SJCRH30 (cell line): ENCODE data around the gene SDCBP2. TPM values are rescaled to one million over a fixed set of nuclear protein-coding genes. Genes with fewer than 3 reads are reported as not detected.
A peak's percentile ranks its signal among the peaks of the same experiment; 100 is the strongest.

Experiments
- DNase-seq, 2 experiments: peaks; one replicate each; pipeline ENCODE4 v3.0.0-alpha.2; 2015 to 2020
- H3K27ac ChIP-seq: fragments of 250-450 bp; sonication (Bioruptor Pico); 2 replicates; pipeline ENCODE4 v1.5.1; 2020; ENCODE audit warnings: mild to moderate bottlenecking, moderate library complexity
- H3K27me3 ChIP-seq: fragments of 250-450 bp; sonication (Bioruptor Pico); 2 replicates; pipeline ENCODE4 v1.5.1; 2020; ENCODE audit warnings: mild to moderate bottlenecking, moderate library complexity
- H3K36me3 ChIP-seq: fragments of 250-450 bp; sonication (Bioruptor Pico); 2 replicates; pipeline ENCODE4 v1.5.1; 2020; ENCODE audit warnings: mild to moderate bottlenecking, moderate library complexity
- H3K4me1 ChIP-seq: fragments of 250-450 bp; sonication (Bioruptor Pico); 2 replicates; pipeline ENCODE4 v1.5.1; 2020; ENCODE audit warnings: mild to moderate bottlenecking, moderate library complexity
- H3K4me3 ChIP-seq: fragments of 250-450 bp; sonication (Bioruptor Pico); 2 replicates; pipeline ENCODE4 v1.5.1; 2020; ENCODE audit warnings: mild to moderate bottlenecking, moderate library complexity
- H3K9me3 ChIP-seq: fragments of 250-450 bp; sonication (Bioruptor Pico); replicated peaks from 2 replicates; pipeline ENCODE4 v1.5.1; 2020; ENCODE audit warnings: mild to moderate bottlenecking, moderate library complexity
- total RNA-seq: library from RNA; depleted of rRNA; stranded (reverse); fragments of >200 nt; shearing (Covaris generic); gene quantifications from 2 replicates; pipeline ENCODE4 v1.2.3, GENCODE V29; 2014

Gene SDCBP2
- total RNA-seq, 1 experiment from 2014 or later = 0.71 TPM

GRCh38 chr20:1319051-1319450, 9.9 kb downstream of the SDCBP2 start:
- no peaks in the 10 kb centered on the region for H3K36me3 ChIP-seq
- no peak overlapping the region for H3K4me3 ChIP-seq
- no peak for DNase-seq
- H3K27ac ChIP-seq = no peak overlapping the region
- H3K9me3 ChIP-seq = no peaks in the 10 kb centered on the region
- no peaks in the 10 kb centered on the region; the same call in 1 of the 2 replicates for H3K4me1 ChIP-seq
- no peaks in the 10 kb centered on the region for H3K27me3 ChIP-seq

GRCh38 chr20:1317545-1318255, 11.2 kb downstream of the SDCBP2 start:
- Histone ChIP-seq H3K4me3 (no peak overlapping the region), H3K36me3 (no peaks in the 10 kb centered on the region), H3K4me1 (no peaks in the 10 kb centered on the region), H3K27me3 (no peaks in the 10 kb centered on the region), H3K27ac (no peak overlapping the region), H3K9me3 (no peaks in the 10 kb centered on the region)
- DNase-seq = no peak

- Histone ChIP-seq H3K9me3 (no peaks in the 10 kb centered on the region), H3K27me3 (no peaks in the 10 kb centered on the region), H3K4me1 (no peaks in the 10 kb centered on the region), H3K27ac (no peak overlapping the region), H3K36me3 (no peaks in the 10 kb centered on the region), H3K4me3 (no peak overlapping the region)
- DNase-seq = no peak
Observed at GRCh38 chr20:1315804-1316203, 13.1 kb downstream of the SDCBP2 start.

GRCh38 chr20:1313236-1313964, 15.5 kb downstream of the SDCBP2 start:
- Histone ChIP-seq H3K36me3 (no peaks in the 10 kb centered on the region), H3K9me3 (no peaks in the 10 kb centered on the region), H3K27ac (no peak overlapping the region), H3K4me3 (no peak overlapping the region), H3K27me3 (no peaks in the 10 kb centered on the region), H3K4me1 (no peaks in the 10 kb centered on the region)
- peak; percentile 79 to 85 for DNase-seq

- no peak overlapping the region for H3K27ac ChIP-seq
- H3K27me3 ChIP-seq = no peaks in the 10 kb centered on the region
- H3K4me1 ChIP-seq = no peaks in the 10 kb centered on the region
- H3K9me3 ChIP-seq = no peaks in the 10 kb centered on the region
- DNase-seq = no peak
- H3K4me3 ChIP-seq = no peak overlapping the region
- H3K36me3 ChIP-seq = no peaks in the 10 kb centered on the region
Observed at GRCh38 chr20:1312904-1313235, 16.1 kb downstream of the SDCBP2 start.

GRCh38 chr20:1312308-1312707, 16.6 kb downstream of the SDCBP2 start:
- H3K4me1 ChIP-seq = no peaks in the 10 kb centered on the region
- no peaks in the 10 kb centered on the region for H3K36me3 ChIP-seq
- H3K9me3 ChIP-seq = no peaks in the 10 kb centered on the region
- no peaks in the 10 kb centered on the region for H3K27me3 ChIP-seq
- no peak for DNase-seq
- no peak overlapping the region for H3K27ac ChIP-seq
- H3K4me3 ChIP-seq = no peak overlapping the region

GRCh38 chr20:1310506-1311190, 18.3 kb downstream of the SDCBP2 start:
- no peak overlapping the region for H3K27ac ChIP-seq
- DNase-seq = no peak
- H3K9me3 ChIP-seq = no peaks in the 10 kb centered on the region
- H3K36me3 ChIP-seq = no peaks in the 10 kb centered on the region
- no peaks in the 10 kb centered on the region for H3K27me3 ChIP-seq
- H3K4me1 ChIP-seq = no peaks in the 10 kb centered on the region
- no peak overlapping the region for H3K4me3 ChIP-seq

- H3K9me3 ChIP-seq = no peaks in the 10 kb centered on the region
- DNase-seq = no peak
- no peak overlapping the region for H3K27ac ChIP-seq
- no peak overlapping the region for H3K4me3 ChIP-seq
- no peaks in the 10 kb centered on the region for H3K4me1 ChIP-seq
- H3K36me3 ChIP-seq = no peaks in the 10 kb centered on the region
- no peaks in the 10 kb centered on the region for H3K27me3 ChIP-seq
Observed at GRCh38 chr20:1310071-1310470, 18.9 kb downstream of the SDCBP2 start.

- Histone ChIP-seq H3K36me3 (no peaks in the 10 kb centered on the region), H3K4me3 (no peak overlapping the region), H3K27me3 (no peaks in the 10 kb centered on the region), H3K9me3 (no peaks in the 10 kb centered on the region), H3K4me1 (no peaks in the 10 kb centered on the region), H3K27ac (no peak overlapping the region)
- no peak for DNase-seq
Observed at GRCh38 chr20:1309439-1309847, 19.5 kb downstream of the SDCBP2 start.

- Histone ChIP-seq H3K27me3 (no peaks in the 10 kb centered on the region), H3K27ac (no peak overlapping the region), H3K9me3 (no peaks in the 10 kb centered on the region), H3K4me3 (no peak overlapping the region), H3K36me3 (no peaks in the 10 kb centered on the region), H3K4me1 (no peaks in the 10 kb centered on the region)
- no peak for DNase-seq
Observed at GRCh38 chr20:1308702-1309095, 20.2 kb downstream of the SDCBP2 start.

- Histone ChIP-seq H3K4me3 (no peak overlapping the region), H3K36me3 (no peaks in the 10 kb centered on the region), H3K9me3 (no peaks in the 10 kb centered on the region), H3K27me3 (no peaks in the 10 kb centered on the region), H3K4me1 (no peaks in the 10 kb centered on the region), H3K27ac (no peak overlapping the region)
- DNase-seq = no peak
Observed at GRCh38 chr20:1308067-1308701, 20.8 kb downstream of the SDCBP2 start.

GRCh38 chr20:1307571-1307971, 21.4 kb downstream of the SDCBP2 start:
- Histone ChIP-seq H3K9me3 (no peaks in the 10 kb centered on the region), H3K27me3 (no peaks in the 10 kb centered on the region)
- DNase-seq = no peak

GRCh38 chr20:1307171-1307570, 21.8 kb downstream of the SDCBP2 start:
- Histone ChIP-seq H3K9me3 (no peaks in the 10 kb centered on the region), H3K27me3 (no peaks in the 10 kb centered on the region), H3K36me3 (no peaks in the 10 kb centered on the region), H3K4me1 (no peaks in the 10 kb centered on the region), H3K27ac (no peak overlapping the region), H3K4me3 (no peak overlapping the region)
- no peak for DNase-seq

More at GRCh38 chr20:1307571-1307971, 21.4 kb downstream of the SDCBP2 start:
- no peaks in the 10 kb centered on the region for H3K36me3 ChIP-seq
- no peaks in the 10 kb centered on the region for H3K4me1 ChIP-seq
- H3K27ac ChIP-seq = no peak overlapping the region
- H3K4me3 ChIP-seq = no peak overlapping the region

GRCh38 chr20:1306316-1307135, 22.4 kb downstream of the SDCBP2 start:
- H3K9me3 ChIP-seq = no peaks in the 10 kb centered on the region
- no peak overlapping the region for H3K4me3 ChIP-seq
- H3K27ac ChIP-seq = no peak overlapping the region
- no peak for DNase-seq
- no peaks in the 10 kb centered on the region for H3K4me1 ChIP-seq
- no peaks in the 10 kb centered on the region for H3K27me3 ChIP-seq
- H3K36me3 ChIP-seq = no peaks in the 10 kb centered on the region
